Smooth muscle cell of the coronary artery (primary cell): ENCODE data around the gene TMC7. TPM values are rescaled to one million over a fixed set of nuclear protein-coding genes. Genes with fewer than 3 reads are reported as not detected.

Experiments used
- total RNA-seq: library from RNA; depleted of rRNA; stranded (reverse); fragments of >200 nt; gene quantifications from 2 replicates; pipeline ENCODE4 v1.2.3, GENCODE V29; 2014; ENCODE audit warnings: low replicate concordance

Gene TMC7
- total RNA-seq, result 0.12 and 1.7 TPM in 2 replicates

GRCh38 chr16:18983565-18984434 lies at the start of gene TMC7:
TSS of gene TMC7 (plus strand) at chr16:18983934. CDS start at chr16:18984064, 130 bp downstream.

GRCh38 chr16:19067349-19068236 lies 83.9 kb downstream of the TMC7 start, which contains the start of gene COQ7:
TSS of gene COQ7 (plus strand) at chr16:19067614. CDS start at chr16:19067665, 51 bp downstream.

Other genes with a start within 250 kb of the TMC7 start
- gene RPS15A, start 193.6 kb upstream of the TMC7 start, total RNA-seq, result 1,973 and 2,588 TPM in 2 replicates
- gene ARL6IP1, start 182.4 kb upstream of the TMC7 start, total RNA-seq, result 188 and 303 TPM in 2 replicates
- 32.2 and 41.0 TPM in 2 replicates for gene SMG1, start 57.5 kb upstream of the TMC7 start, total RNA-seq
- gene COQ7, start 83.7 kb downstream of the TMC7 start, total RNA-seq, result 19.4 and 22.2 TPM in 2 replicates
- gene ITPRIPL2, start 130.0 kb downstream of the TMC7 start, total RNA-seq, result 27.0 and 27.1 TPM in 2 replicates
- 0.12 and 0.15 TPM in 2 replicates for gene SYT17, start 184.3 kb downstream of the TMC7 start, total RNA-seq